ENCODE results near the gene ZNF619.

Gene ZNF619

DNA sequence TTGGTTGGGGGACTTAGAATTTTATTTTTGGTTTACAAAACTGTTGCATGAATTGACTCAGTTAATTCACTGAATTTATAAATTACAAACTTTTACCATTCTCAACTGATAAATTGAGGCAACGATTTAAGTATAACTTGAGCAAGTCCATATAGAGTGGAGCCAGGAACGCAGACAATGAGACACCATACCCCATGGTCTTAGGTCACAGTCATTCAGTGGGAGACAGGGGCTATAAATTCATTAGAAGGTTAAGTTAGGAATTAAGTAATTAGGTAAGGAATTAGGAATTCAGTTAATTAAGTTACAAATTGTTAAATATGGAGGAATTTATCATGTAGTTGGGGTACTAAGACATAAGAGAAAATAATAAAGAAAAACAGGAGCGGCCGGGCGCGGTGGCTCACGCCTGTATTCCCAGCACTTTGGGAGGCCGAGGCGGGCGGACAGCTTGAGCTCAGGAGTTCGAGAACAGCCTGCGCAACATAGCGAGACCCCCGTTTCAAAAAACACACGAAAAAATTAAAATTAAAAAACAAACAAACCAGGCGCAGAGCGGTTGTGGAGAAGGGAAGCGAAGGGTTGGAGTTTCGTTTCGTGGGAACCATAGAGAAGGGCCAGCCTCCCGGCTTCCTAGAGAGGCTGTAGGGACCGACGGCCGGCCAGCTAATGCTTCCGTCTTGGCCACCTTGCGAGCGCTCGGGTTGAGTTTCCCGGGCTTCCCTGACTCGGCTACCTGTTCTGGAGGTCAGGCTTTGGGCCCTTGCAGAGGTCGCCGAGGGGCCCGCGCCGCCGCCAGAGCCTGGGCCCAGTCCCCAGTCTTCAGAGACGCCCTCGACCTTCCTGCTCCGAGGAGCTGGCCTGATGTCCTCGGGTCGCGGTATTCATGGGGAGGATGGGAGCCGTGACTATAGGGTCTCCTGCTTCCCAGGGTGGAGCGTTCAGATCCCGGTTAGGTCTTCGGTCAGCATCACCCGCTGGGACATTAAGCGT lies at the start of gene ZNF619:
Gene ZNF619, plus strand, starts transcription at position 645 of the 993 bp plus-strand sequence. CDS start 858 bp downstream, outside the sequence.
- peak within 1 kb of the TSS; percentile 69 for H3K4me3 ChIP-seq (ENCODE audit: low read depth, low read length)
- TF ChIP-seq, protein P1, sequence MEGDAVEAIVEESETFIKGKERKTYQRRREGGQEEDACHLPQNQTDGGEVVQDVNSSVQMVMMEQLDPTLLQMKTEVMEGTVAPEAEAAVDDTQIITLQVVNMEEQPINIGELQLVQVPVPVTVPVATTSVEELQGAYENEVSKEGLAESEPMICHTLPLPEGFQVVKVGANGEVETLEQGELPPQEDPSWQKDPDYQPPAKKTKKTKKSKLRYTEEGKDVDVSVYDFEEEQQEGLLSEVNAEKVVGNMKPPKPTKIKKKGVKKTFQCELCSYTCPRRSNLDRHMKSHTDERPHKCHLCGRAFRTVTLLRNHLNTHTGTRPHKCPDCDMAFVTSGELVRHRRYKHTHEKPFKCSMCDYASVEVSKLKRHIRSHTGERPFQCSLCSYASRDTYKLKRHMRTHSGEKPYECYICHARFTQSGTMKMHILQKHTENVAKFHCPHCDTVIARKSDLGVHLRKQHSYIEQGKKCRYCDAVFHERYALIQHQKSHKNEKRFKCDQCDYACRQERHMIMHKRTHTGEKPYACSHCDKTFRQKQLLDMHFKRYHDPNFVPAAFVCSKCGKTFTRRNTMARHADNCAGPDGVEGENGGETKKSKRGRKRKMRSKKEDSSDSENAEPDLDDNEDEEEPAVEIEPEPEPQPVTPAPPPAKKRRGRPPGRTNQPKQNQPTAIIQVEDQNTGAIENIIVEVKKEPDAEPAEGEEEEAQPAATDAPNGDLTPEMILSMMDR (IDR thresholded peaks at IDR 0.05; ENCODE audit: low read depth, low read length), result no peak

DNA sequence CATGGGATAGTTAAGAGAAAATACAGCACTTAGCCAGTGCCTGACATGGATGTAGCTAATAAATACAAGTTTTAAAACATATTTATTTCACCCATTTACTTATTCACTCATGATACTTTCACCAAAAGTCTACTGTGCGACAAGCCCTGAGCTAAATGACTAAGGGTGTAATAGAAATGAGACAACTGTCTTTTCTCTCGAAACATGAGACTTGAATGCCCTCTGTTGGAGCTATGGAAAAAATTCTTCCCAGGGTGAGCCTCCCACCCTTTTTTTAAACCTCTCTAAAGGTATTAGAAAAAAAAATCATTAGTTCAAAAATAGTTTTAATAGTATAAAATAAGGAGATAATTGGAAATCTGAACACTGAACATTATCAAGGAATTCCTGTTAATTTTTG lies 44.1 kb upstream of the ZNF619 start:
- no peak overlapping the region for H3K4me3 ChIP-seq (ENCODE audit: low read depth, low read length)
- TF ChIP-seq, protein P1 (IDR thresholded peaks at IDR 0.05; ENCODE audit: low read depth, low read length), result no peak

DNA sequence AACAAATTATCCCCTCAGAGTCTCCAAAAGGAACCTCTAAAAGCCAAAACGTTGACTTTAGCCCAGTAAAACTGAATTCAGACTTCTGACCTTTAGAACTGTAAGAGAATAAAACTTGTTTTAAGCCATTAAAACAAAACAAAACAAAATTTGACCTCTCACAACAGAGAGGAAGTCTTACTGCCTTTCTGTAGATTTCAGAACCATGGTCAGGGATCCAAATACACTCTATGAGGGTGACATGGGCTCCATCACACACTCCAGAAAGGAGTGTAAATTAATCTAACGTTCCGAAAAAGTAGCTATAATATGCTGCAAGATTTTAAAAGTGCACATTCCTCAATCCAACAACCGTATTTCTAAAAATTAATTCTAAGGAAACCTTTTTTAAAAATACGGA lies 39.0 kb upstream of the ZNF619 start:
- no peak overlapping the region for H3K4me3 ChIP-seq (ENCODE audit: low read depth, low read length)
- TF ChIP-seq, protein P1 (IDR thresholded peaks at IDR 0.05; ENCODE audit: low read depth, low read length), result no peak

DNA sequence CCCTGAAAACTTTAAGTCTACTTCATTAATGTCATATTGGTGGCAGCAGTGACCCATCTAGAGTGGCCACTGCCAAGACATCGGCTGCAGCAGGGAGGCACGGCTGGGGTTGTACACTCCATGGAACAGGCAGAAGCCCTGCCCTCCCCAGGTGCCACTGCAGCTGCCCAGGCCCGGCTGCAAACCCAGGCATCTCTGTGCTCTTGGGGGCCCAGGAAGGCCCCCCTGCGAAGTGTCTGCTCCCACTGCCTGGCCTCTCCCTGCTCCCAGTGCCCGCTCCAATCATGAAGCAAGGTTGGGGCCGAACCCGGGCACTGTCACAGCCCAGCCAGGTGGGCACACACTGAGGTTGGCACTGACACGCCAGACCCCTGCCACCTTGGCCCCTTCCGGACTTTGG lies 31.9 kb upstream of the ZNF619 start:
- TF ChIP-seq, protein P1 (IDR thresholded peaks at IDR 0.05; ENCODE audit: low read depth, low read length), result no peak
- no peak overlapping the region for H3K4me3 ChIP-seq (ENCODE audit: low read depth, low read length)

DNA sequence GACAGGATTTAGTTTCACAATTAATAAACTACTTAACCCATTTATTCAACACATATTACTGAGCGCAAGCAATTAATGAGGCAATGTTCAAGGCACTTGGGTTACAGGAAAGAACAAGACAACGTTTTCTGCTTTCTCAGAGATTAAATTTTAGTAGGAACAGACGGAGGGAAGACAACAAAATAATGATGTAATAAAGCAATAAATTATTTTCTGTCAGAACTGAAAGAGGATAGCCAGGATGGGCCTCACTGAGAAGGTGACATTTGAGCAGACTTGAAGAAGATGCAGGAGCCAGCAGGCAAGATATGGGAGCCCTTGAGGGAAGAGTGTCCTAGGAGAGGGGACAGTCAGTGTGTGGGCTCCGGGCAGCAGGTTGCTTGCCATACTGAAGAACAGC lies 31.0 kb upstream of the ZNF619 start:
- TF ChIP-seq, protein P1 (IDR thresholded peaks at IDR 0.05; ENCODE audit: low read depth, low read length), result no peak
- H3K4me3 ChIP-seq (ENCODE audit: low read depth, low read length), result no peak overlapping the region

DNA sequence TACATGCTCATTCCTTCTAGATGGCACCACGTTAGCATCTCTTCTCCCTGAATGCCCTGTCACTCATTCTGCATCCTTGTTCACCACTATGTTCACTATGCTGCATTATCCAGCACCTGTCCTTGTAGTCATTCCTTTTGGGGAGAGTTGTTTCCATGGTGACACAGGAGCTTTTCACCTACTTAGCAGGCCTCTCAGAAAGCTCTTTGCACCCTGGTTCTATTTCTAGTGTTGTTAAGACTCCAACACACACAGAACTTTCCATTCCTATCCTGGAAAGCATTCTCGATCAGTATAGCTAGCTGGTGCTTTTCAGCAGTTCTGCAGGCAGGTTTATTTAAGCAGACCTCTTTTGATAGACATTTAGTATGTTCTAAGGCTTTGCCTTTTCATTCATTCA lies 26.5 kb upstream of the ZNF619 start:
- H3K4me3 ChIP-seq (ENCODE audit: low read depth, low read length), result no peak overlapping the region
- TF ChIP-seq, protein P1 (IDR thresholded peaks at IDR 0.05; ENCODE audit: low read depth, low read length), result no peak

DNA sequence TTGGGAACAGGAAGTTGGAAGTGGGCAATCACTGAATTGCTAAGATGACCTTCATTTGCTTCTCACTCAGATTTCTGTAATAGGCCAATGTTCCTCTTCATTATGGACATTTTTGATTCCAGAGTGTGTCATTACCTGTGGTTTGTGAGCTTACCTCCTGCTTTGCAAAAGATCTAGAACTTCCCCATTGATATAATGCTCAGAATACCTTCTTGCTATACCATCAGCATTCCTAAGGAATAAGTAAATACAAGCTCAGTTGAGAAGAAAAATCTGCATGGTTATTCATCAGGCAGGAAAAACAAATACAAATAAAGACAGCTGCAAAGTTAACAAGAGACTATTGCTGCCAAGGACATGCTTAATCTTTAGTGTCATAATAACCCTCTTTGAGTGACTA lies 25.4 kb upstream of the ZNF619 start:
- H3K4me3 ChIP-seq (ENCODE audit: low read depth, low read length), result no peak overlapping the region
- TF ChIP-seq, protein P1 (IDR thresholded peaks at IDR 0.05; ENCODE audit: low read depth, low read length), result no peak

Data from WI38 (cell line).